Adrenal gland (tissue), 12 donors: ENCODE results near the gene COPS6. TPM values are rescaled to one million over a fixed set of nuclear protein-coding genes. Genes with fewer than 3 reads are reported as not detected.

Experiments
- DNase-seq, 7 donors: peaks; one replicate each; pipeline ENCODE4 v3.0.0-alpha.2; 2019 to 2020
- H3K27ac ChIP-seq, 5 donors: fragments of 200-600 bp; sonication (generic) in 4 of 5; 1 replicate in 3 of 5; 2 replicates in 2 of 5; pipeline versions ENCODE4 v1.5.1 to v1.8.0; 2016 to 2020; ENCODE audit warnings: mild to moderate bottlenecking in 1 of 5
- H3K27me3 ChIP-seq: fragments of 200-600 bp; 2 replicates; pipeline ENCODE4 v1.8.0; 2021
- H3K36me3 ChIP-seq, 2 donors: fragments of 200-600 bp; replicated peaks in 1 of 2; 1 replicate in 1 of 2; 2 replicates in 1 of 2; pipeline versions ENCODE4 v1.5.1 to v1.8.0; 2018 to 2022
- H3K4me1 ChIP-seq, 2 donors: fragments of 200-600 bp; replicated peaks in 1 of 2; 1 replicate in 1 of 2; 2 replicates in 1 of 2; pipeline versions ENCODE4 v1.5.1 to v1.8.0; 2018 to 2021
- H3K4me3 ChIP-seq, 4 donors: fragments of 200-600 bp; sonication (generic) in 3 of 4; one replicate each; pipeline ENCODE4 v1.5.1; 2016 to 2018
- H3K9me3 ChIP-seq, 3 donors: fragments of 200-600 bp; sonication (generic) in 1 of 3; replicated peaks in 1 of 3; 1 replicate in 2 of 3; 2 replicates in 1 of 3; pipeline versions ENCODE4 v1.5.1 to v1.8.0; 2016 to 2021
- POLR2A ChIP-seq, 2 donors: fragments of 450-650 bp; IDR thresholded peaks; one replicate each; pipeline ENCODE4 v1.6.1; 2017; ENCODE audit warnings: antibody characterized with exemption in 2 of 2, mild to moderate bottlenecking in 2 of 2, moderate library complexity in 1 of 2
- WGBS, 4 donors: extraction: QIAGEN DNeasy Blood & Tissue Kit in 2 of 4; methylation state at CpG; one replicate each; pipeline versions ENCODE4 v1.1.5 to v1.1.7; 2013 to 2017; 5-methylcytosine and 5-hydroxymethylcytosine counted together
- intact Hi-C, 2 donors: fragments of 100-400 bp; cut with DNase I; formaldehyde crosslinking; loops; one replicate each; pipeline versions ENCODE4 v1.14.1 to v1.15.0; 2022 to 2023
- polyA plus RNA-seq, 3 donors: library from polyadenylated mRNA; stranded (reverse); fragments of 200-250 nt in 2 of 3; fragments of 350-450 nt in 1 of 3; fragmentation: Illumina TruSeq in 1 of 3; extraction: RNeasy Lipid Tissue Mini Kit (QIAGEN cat#74804) in 1 of 3; gene quantifications; one replicate each; pipeline ENCODE4 v1.2.3, GENCODE V29; 2013 to 2014
- total RNA-seq, 9 donors: library from RNA; depleted of rRNA in 4 of 9; stranded (reverse); fragments of >200 nt in 4 of 9; fragments of 120-200 nt in 1 of 9; fragmentation: NEBNext Ultra II Directional in 1 of 9; extraction: Animal tissue kit (Norgen Biotek cat#: 25700) in 1 of 9; gene quantifications; one replicate each; pipeline versions ENCODE4 v1.1.0 to v1.2.4, GENCODE V29; 2013 to 2023
- TF ChIP-seq, protein P1 (sequence below), 6 experiments: fragments of 450-650 bp in 4 of 6; fragments of 200-600 bp in 2 of 6; sonication (generic) in 1 of 6; IDR thresholded peaks; 1 replicate in 5 of 6; 2 replicates in 1 of 6; pipeline versions ENCODE4 v1.5.1 to v1.8.0; 2016 to 2021; ENCODE audit warnings: antibody characterized with exemption in 6 of 6, mild to moderate bottlenecking in 2 of 6, moderate library complexity in 1 of 6
- donor health status: healthy with polysubstance abuse.
- donor health status: Bipolar disorder and iron deficiency.
- donor health status: DM: yes; HTN: yes; CAD: no.
- donor health status: DM: no; HTN: no; CAD: no.
- donor health status: DM: no; HTN: no; CAD: no.
- donor health status: DM: yes; HTN: yes; CAD: no.

Gene COPS6
- total and polyA plus RNA-seq, 12 donors = 25.5 to 194 (median 108) TPM

DNA sequence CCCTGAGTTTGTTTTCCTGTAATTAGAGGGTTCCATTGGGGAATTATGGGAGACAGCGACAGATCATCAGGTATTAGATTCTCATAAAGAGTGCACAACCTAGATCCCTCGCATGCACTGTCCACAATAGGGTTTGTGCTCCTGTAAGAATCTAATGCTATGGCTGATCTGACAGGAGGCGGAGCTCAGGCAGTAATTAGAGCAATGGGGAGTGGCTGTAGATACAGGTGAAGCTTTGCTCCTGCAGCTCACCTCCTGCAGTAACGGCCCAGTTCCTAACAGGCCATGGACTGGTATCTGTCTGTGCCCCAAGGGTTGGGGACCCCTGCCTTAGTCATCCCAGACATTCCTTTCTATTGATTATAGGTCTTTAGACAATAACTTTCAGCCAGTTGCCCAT is 40.1 kb upstream of the COPS6 start:
- Histone ChIP-seq H3K4me1 (peaks cover 3 to 9% of the 10 kb centered on the region in 2 donors), H3K27me3 (no peaks in the 10 kb centered on the region), H3K4me3 (no peak overlapping the region), H3K9me3 (no peaks in the 10 kb centered on the region), H3K36me3 (no peaks in the 10 kb centered on the region), H3K27ac (no peak overlapping the region)
- 85 to 98% (median 95%) methylated on average over 4 of the region's 4 CpGs for WGBS, 4 donors
- intact Hi-C loops = no loop called here
- no peak for TF ChIP-seq POLR2A (IDR thresholded peaks at IDR 0.05)
- TF ChIP-seq, protein P1, sequence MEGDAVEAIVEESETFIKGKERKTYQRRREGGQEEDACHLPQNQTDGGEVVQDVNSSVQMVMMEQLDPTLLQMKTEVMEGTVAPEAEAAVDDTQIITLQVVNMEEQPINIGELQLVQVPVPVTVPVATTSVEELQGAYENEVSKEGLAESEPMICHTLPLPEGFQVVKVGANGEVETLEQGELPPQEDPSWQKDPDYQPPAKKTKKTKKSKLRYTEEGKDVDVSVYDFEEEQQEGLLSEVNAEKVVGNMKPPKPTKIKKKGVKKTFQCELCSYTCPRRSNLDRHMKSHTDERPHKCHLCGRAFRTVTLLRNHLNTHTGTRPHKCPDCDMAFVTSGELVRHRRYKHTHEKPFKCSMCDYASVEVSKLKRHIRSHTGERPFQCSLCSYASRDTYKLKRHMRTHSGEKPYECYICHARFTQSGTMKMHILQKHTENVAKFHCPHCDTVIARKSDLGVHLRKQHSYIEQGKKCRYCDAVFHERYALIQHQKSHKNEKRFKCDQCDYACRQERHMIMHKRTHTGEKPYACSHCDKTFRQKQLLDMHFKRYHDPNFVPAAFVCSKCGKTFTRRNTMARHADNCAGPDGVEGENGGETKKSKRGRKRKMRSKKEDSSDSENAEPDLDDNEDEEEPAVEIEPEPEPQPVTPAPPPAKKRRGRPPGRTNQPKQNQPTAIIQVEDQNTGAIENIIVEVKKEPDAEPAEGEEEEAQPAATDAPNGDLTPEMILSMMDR (IDR thresholded peaks at IDR 0.05) = no peak
- DNase-seq = no peak

DNA sequence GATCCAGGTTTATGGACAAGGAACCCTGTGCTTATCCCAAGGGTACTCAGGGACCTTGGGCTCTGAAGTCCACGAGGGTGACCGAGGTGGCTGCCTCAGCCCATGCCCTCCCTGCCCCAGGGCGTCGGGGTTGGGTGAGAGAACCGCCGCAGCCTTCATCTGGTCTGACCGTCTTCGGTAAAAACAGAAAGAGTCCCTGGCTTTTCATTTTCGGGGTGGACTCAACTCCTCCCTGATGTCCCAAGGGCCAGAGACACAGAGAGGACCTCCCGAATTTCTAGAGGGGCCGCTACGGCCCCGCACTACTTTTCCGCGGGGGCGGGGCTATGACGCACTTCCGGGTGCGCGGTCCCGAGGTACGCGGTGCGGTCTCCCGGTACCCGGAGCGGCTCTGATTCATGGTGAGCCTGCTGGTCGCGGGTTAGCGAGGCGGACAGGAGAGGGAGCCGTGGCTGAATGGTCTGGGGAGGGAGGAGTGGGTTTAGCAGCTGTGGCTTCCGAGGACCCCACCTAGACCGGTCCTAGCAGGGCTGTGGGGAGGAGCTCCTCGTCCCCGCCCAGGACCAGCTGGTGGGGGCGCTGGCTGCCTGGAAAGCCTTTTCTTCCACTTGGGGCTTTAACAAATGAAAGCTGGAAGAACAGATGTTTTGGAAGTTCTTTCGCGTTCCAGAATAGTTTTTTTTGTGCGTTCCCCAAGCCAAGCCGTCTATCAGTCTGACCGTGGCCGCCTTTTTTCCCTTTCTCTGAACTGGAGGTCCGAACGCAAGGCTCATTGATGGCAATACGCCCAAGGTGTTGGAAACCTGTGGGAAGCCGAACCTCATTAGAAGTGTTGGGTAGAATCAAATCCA is 39.1 kb upstream of the COPS6 start, which contains the start of gene ZSCAN21:
TSS of gene ZSCAN21 (plus strand) at position 334 of the 851 bp plus-strand sequence. CDS start 7,233 bp downstream, outside the sequence.
- peaks cover 3 to 9% of the 10 kb centered on the region in 2 donors for H3K4me1 ChIP-seq
- intact Hi-C loops = loop anchor here (5.0 to 10.0 kb wide), 3 partner anchors 37 to 55 kb away; no protein-coding TSS in a partner anchor
- H3K4me3 ChIP-seq = peak within 1 kb of the TSS; percentile 20 to 76 (median 58)
- no peaks in the 10 kb centered on the region for H3K9me3 ChIP-seq
- WGBS, 4 donors = 0 to 1% (median 1%) methylated on average over 29 to 47 of the region's 47 CpGs
- H3K36me3 ChIP-seq = no peaks in the 10 kb centered on the region
- peak; percentile 84 to 91 (median 88) for DNase-seq
- peak within 1 kb of the TSS; percentile 80 to 99 (median 96) for H3K27ac ChIP-seq
- no peaks in the 10 kb centered on the region for H3K27me3 ChIP-seq
- TF ChIP-seq, protein P1 (IDR thresholded peaks at IDR 0.05) = peak in 2 of 6 experiments; percentile 9 to 15
- TF ChIP-seq POLR2A (IDR thresholded peaks at IDR 0.05) = peak; percentile 46 to 95

DNA sequence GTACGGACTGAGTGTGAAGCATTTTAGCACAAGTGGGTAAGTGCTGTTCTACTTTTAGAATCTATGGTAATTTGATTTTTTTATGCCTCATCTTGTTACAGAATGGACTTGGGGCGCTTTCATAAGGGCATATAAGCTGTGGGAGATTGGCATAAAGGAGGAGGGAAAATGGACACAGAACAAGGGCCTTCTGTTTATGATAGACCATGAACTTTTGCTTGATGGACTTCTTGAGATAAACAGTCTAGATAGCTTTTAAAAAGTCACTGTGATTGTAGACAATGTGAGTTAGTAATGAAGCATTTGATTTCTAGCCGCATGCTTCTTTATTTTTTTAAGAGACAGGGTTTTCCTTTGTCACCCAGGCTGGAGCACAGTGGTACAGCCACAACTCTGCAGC is 37.2 kb upstream of the COPS6 start:
- Histone ChIP-seq H3K36me3 (no peaks in the 10 kb centered on the region), H3K4me1 (peaks cover 3 to 9% of the 10 kb centered on the region in 2 donors), H3K27ac (no peak overlapping the region), H3K9me3 (no peaks in the 10 kb centered on the region), H3K4me3 (no peak overlapping the region), H3K27me3 (no peaks in the 10 kb centered on the region)
- intact Hi-C loops = loop anchor here (5.0 to 10.0 kb wide), 3 partner anchors 39 to 57 kb away; no protein-coding TSS in a partner anchor
- TF ChIP-seq, protein P1 (IDR thresholded peaks at IDR 0.05) = no peak
- TF ChIP-seq POLR2A (IDR thresholded peaks at IDR 0.05) = no peak
- 74 to 84% (median 78%) methylated on average over 2 to 3 of the region's 3 CpGs for WGBS, 4 donors
- no peak for DNase-seq

DNA sequence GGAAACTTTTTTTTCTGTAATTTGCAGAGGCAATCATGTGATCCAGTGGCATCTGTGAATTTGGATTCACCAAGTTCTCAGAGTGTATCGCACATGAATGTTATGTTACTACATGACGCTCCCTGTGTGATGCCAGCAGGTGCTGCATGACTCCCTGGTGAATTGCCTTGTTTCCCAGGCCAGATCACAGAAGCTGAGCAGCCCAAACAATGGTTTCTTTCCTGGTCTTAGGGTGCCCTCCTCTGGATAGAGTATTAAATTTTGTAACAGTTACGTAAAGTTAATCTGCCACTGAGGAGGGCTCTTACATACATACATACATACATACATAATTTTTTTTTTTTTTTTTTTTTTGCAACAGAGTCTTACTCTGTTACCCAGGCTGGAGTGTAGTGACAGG is 35.6 kb upstream of the COPS6 start:
- WGBS, 4 donors = 30 to 48% (median 32%) methylated on average over 3 of the region's 3 CpGs
- DNase-seq = peak; percentile 57 to 84 (median 78)
- intact Hi-C loops = loop anchor here (5.0 to 10.0 kb wide), 3 partner anchors 41 to 58 kb away; no protein-coding TSS in a partner anchor
- no peaks in the 10 kb centered on the region for H3K27me3 ChIP-seq
- H3K9me3 ChIP-seq = no peaks in the 10 kb centered on the region
- peaks cover 3 to 9% of the 10 kb centered on the region in 2 donors for H3K4me1 ChIP-seq
- TF ChIP-seq, protein P1 (IDR thresholded peaks at IDR 0.05) = peak; percentile 9 to 70 (median 66)
- TF ChIP-seq POLR2A (IDR thresholded peaks at IDR 0.05) = no peak
- H3K4me3 ChIP-seq = no peak overlapping the region
- H3K36me3 ChIP-seq = peaks cover 0 to 11% of the 10 kb centered on the region in 2 donors
- no peak overlapping the region for H3K27ac ChIP-seq
